Stimulated activated CD4-positive, alpha-beta T cell treated with anti-CD3 and anti-CD28 coated beads, Interleukin-2, amount 100 ng/mL, for 4 hours (primary cell): ENCODE results near the gene P4HA2.

Experiments
- DNase-seq: peaks from one replicate; pipeline ENCODE4 v3.0.0-alpha.2; 2020; ENCODE audit warnings: low read depth

Gene P4HA2

GRCh38 chr5:132250547-132250946 lies 22.9 kb upstream of the P4HA2 start:
- no peak for DNase-seq

- DNase-seq: no peak
Observed at GRCh38 chr5:132246806-132247205, 19.2 kb upstream of the P4HA2 start.

GRCh38 chr5:132245593-132245992 lies 17.9 kb upstream of the P4HA2 start:
- no peak for DNase-seq

DNA sequence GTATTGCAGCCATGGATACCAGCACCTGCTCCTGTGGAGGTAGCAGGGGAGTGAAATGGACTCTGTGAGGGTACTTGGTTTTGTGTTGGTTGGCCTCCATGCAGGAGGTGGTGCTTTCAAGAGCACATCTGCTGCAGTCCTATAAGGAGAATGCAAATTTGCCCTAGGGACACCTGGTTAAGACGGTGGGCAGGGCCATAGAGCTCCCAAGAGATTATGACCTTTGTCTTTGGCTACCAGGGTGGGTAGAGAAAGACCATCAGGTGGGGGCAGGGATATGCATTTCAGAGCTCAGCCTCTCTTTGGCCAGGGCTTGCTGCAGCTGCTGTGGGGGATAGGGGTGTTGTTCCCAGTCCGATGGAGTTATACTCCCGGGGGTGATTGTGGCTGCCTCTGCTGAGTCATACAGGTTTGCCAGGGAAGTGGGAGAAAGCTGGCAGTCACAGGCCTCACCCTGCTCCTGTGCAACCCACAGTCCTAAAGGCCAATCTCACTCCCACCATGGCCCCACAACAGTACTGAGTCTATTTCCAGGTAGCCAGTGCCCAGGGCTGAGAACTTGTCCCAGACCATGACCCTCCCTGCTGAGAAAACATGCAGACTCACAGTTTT lies 15.8 kb upstream of the P4HA2 start:
- DNase-seq: no peak

- no peak for DNase-seq
Observed at GRCh38 chr5:132239776-132240175, 12.1 kb upstream of the P4HA2 start.

DNA sequence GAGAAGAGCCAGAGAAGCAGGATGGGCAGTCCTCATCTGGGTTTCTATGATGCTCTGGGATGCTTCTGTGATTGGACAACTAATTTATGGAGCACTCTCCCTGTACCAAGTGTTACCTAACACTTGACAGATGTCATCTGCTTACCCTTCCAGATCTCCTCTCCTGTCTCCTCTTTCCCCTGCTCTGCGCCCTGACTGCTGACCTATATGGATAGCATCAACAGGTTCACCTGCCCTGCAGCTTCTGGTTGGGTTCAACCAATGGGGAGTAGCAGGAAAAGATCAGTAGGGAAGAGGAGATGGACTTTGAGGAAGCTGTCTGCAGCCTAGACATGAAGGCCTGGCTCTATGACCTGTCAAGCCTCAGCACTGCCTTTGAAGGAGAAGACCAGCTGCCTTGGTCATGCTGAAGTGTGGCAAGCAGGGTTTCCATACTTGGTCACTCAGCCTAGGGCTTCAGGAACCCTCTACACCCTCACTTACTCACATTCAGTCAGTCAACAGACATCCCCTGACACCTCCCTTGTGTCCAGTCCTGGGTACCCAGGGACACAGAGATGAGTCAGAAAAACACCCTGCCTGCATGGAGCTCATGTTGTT lies 11.3 kb upstream of the P4HA2 start:
- no peak for DNase-seq

DNA sequence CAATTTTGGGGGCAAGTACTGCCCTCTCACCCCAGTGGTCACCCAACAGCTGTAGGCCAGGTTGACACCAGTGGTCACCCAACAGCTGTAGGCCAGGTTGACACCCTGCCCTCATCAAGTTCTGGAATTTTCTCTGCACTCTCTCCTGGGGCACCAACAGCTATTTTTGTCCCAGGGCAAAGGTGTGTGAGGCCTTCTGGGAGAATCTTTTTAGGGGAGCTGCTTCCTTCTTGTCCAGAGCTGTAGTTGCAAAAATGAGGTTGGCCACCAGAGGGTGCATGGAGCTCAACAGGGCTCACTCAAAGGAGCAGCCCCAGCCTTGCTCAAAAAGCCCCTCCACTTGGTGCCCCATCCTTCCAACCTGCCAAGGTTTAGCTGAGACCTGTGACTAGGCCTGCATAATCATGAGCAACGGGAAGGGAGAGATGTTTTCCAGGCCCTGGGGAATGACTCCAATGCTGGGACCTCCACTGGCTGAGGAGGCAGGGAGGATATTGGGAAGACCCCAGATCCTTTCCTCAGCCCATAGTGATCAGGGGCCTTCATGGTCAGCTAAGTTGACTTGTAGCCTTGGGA lies 10.6 kb upstream of the P4HA2 start:
- peak; percentile 65 for DNase-seq

DNA sequence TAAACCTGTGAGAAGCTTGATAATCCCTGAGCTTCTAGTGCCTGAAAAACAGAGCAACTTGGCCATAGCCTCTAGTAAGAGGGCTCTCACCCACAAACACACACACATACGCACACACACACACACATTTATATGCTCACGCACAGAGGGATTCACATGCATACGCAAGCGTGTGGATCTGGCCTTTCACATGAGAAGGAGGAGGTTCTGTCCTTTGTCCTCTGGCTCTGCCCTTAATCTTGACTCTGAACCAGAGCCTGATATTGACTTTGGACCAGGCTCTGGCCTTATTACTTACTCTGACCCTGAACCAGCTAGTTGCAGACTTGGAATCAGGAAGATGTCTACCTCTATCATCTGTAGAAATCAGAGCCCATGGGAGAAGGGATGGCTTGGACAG lies 10.0 kb upstream of the P4HA2 start:
- no peak for DNase-seq

DNA sequence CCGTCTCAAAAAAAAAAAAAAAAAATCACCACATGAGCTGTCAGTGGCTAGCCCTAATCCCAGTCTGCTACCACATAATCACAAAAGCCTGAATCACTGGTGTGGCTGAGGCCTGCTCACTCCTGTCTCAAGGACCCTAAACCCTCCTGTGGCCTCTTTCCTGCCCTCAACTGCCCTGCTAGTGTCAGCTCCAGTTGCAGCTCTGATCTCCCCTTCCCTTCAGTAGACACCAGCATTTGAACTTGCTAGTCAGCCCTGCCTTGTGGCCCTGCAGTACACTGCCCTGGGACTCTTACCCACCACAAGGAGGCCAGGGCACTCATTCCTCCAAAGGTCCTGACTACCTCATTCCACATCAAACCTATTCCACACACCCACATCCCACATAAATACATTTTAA lies 9.5 kb upstream of the P4HA2 start:
- no peak for DNase-seq

DNA sequence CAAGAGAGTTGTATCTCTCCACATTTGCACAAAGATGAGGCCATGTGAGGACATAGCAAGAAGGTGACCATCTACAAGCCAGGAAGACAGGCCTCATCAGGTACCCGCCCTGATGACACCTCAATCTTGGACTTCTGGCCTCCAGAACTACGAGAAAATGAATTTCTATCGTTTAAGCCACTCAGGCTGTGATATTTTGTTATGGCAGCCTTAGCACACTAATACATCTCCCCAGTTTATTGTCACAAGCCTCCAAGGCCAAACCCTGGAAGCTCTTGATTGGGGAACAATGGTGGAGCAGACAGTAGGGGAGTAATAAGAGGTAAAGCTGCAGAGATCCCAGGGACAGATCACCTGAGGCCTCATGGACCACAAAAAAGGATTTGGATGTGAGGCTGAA lies 7.7 kb upstream of the P4HA2 start:
- no peak for DNase-seq

DNA sequence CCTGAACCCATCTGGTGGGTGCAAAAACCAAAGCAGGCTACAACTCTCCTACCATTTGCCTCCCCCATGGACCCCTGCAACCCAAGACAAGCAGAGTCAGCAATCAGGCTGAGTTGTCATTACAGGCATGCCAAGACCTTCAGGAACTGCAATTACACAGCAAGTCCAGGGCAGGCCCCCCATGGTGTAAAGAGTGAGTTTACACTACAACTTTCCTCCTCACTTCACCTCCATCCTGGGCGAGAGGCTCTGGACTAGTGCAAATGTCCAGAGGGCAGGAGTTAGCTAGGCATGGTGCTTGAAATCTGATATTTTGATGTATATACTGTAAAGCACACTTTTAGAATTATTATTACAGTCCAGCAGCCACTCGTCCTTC lies 7.0 kb upstream of the P4HA2 start:
- DNase-seq: no peak

GRCh38 chr5:132233811-132234683 lies 6.4 kb upstream of the P4HA2 start:
- no peak for DNase-seq

DNA sequence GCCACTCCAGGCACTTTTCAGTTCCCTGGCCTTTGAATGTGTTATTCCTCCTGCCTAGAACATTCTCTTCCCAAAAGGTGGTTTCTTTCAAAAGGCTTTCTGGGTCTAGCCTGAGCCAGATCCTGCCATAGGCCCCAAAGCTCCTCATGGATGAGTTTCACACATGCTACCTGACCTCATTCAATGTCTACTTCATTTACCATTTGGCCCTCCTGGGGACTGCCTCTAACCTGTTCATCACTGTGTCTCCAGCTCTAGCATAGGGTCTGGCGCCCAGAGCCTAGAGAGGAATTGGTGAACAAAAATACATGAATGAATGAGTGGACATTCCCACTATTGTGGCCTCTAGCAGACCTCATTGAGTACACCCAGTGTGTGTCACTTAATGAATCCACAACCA lies 5.4 kb upstream of the P4HA2 start:
- DNase-seq: no peak

DNA sequence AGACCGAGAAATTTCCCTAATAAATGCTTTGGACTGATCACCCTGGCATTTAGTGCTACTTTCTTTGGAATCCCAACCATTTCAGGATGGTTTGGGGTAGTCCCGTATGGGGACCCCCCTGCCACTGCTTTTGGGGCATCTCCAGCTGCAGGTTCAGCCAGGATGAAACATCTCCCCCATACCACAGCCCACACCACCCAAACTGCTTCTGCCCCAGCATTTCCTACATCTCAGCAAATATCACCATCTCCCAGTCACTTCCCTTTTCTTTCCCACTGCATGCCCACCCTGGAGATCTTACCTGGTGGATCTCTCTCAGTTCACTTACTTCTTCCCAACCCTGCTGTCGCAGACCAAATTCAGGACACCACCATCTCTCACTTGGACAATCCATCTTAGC lies 4.8 kb upstream of the P4HA2 start:
- no peak for DNase-seq

GRCh38 chr5:132230871-132231270 lies 3.2 kb upstream of the P4HA2 start:
- DNase-seq: no peak

GRCh38 chr5:132229236-132229635 lies 1.6 kb upstream of the P4HA2 start:
- no peak for DNase-seq

DNA sequence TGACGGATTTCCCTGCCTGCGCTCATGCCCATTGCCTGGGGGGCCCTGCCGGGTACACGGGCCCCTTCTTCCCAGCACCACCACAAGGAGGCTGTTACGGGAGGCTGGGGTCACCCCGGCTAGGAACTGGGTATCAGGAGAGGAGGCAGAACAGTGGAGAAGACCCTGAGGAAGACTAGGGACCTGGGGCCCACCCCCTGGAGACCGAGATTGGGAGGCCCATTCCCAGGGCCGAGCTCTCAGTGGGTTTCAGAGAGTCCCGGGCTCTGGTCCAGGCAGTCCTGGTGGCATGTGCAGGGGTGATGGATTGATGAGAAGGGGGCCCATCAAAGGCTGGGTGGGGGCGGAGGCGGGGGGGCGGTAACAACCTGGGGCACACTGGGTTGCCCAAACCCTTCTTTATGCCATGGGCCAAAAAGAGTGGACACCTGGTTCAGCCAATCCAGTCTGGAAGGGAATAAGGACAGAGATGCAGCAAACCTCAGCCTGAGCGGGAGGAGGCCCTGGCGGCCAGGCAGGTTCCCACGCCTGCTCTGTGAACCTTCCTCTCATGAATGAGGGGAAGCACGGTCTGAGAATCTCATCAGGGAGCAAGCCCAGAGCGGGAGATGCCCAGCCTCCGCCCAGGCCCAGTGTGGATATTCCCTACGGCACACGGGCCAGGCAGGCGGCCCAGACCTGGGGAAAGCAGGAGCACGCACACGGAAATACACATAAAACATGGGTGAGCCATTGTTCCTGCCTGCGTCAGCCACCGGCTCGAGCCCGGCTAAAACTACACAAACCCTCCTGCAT lies 785 bp upstream of the P4HA2 start:
- DNase-seq: no peak

- no peak for DNase-seq
Observed at GRCh38 chr5:132227235-132227484, 493 bp downstream of the P4HA2 start.

GRCh38 chr5:132226516-132227234 lies 978 bp downstream of the P4HA2 start:
- DNase-seq: no peak

GRCh38 chr5:132225165-132226032 lies 2.3 kb downstream of the P4HA2 start:
- peak; percentile 26 for DNase-seq

DNA sequence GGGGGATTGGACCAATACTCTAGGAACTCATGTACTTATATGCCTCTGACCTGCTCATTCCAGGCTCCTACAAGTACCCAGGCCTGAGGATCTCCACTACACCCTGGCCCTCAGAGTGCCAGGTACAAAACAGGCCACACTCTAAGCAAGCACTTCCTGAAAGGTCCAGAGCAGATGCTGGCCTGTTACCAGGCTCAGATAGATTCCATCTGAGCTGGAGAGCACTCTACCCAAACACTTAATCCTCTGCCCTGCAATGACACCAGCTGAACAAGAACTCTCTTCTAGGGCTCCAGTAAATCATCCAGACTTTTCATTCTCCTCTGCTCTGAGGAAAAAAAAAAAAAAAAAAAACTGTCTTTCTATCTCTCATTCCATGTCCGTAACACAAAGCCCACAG lies 2.9 kb downstream of the P4HA2 start:
- DNase-seq: no peak
